ENCODE results near the gene TMC3.

TMC3 gene

DNA sequence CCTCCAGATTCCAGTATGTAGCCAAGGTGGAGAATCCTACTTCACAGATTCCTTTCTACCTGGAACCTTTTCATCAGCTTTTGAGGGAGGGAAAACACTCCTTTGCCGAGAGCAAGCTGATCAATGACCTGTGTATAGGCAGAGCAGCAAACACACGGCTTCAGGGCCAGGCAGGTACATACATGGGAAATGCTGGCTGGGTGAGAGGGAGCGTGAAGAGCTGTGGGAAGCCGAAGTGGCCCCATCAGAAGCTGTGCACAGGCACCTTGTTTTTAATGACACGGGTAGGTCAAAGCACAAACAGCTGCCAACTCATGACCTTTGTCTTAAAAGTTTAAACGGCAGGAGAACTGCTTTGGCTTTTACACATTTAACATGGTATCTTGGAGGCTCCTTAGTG, 75.4 kb downstream of the TMC3 start:
- Histone ChIP-seq H3K9ac (ENCODE audit: insufficient read length) (no peak overlapping the region), H3K4me3 (no peak overlapping the region), H3K27ac (no peak overlapping the region), H3K36me3 (ENCODE audit: insufficient read depth, low read length) (no peaks in the 10 kb centered on the region), H3K9me3 (ENCODE audit: low read depth, low read length) (no peaks in the 10 kb centered on the region)
- TF ChIP-seq FOXP2 (optimal IDR thresholded peaks at IDR 0.05; ENCODE audit: control extremely low read depth, extremely low read length, insufficient read depth) (no peak), POLR2AphosphoS5 (IDR thresholded peaks at IDR 0.05; ENCODE audit: borderline replicate concordance, low read depth, low read length) (no peak), EZH2 (IDR thresholded peaks at IDR 0.05) (no peak)
- DNase-seq (ENCODE audit: low read depth, low spot score) = no peak

DNA sequence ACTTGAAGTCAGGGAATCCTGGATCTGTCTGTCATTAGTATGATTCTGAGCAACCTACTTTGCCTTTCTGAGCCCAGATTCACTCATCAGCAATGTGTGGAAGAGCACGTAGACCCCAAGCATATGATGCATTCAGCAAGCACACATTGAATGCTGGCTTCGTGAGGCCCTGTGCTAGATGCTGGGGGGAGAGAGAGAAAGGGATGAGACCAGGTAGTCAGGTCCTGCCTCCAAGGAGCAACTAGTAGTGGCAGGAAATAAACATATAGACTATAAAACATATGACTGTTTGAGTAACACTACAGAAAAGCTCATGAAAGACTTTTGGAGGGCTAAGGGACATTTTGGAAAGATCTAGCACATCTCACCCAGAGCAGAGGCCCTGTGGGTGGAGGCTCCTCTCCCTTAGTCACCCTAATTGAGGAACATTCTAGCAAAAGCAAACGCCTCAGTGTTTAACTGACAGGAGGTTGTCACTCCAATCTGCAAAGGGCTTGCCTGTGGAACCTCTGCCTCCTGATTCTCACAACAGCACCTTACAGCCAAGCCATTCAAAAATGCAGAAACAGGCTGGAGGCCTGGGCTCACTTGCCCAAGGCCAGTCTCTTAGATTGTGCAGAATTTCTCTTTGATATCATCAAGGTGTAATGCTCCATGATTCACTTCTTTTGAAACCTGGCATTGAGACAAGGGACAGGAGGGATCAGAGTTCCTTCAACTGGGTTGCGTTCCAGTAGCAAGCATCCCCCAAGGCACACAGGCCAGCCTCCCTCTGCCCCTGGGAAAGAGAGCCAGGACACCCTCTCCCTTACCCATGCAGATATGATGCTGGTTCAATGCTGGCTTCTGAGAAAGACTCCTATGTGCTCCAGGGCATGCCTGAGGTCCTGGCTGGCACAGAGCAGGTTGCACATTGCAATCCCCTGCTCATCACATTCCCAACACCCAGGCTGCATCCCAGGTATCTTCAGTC, 76.1 kb downstream of the TMC3 start:
- H3K27ac ChIP-seq = no peak overlapping the region
- DNase-seq (ENCODE audit: low read depth, low spot score) = no peak
- H3K9me3 ChIP-seq (ENCODE audit: low read depth, low read length) = no peaks in the 10 kb centered on the region
- TF ChIP-seq POLR2AphosphoS5 (IDR thresholded peaks at IDR 0.05; ENCODE audit: borderline replicate concordance, low read depth, low read length) = no peak
- no peak for TF ChIP-seq EZH2 (IDR thresholded peaks at IDR 0.05)
- H3K4me3 ChIP-seq = no peak overlapping the region
- no peak overlapping the region for H3K9ac ChIP-seq (ENCODE audit: insufficient read length)
- no peaks in the 10 kb centered on the region for H3K36me3 ChIP-seq (ENCODE audit: insufficient read depth, low read length)

DNA sequence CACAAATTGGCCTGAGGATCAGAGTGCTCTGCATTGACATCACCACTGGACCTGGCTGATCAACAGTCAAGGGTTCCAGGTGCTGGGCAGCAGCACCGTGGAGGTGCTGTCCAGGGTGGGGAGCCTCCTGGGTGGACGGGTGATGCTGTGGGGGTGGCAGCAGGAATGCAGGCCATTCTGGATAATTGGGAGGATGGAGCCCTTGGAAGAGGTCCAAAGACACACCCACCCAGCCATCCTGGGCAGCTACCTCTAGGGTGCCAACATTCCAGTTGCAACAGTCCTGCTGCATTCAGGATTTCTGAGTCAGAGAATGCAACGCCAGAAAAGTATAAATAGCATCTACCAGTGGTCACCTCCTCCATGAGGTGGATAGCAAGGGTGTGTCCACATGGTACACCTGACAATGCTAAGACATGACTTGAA, 76.9 kb downstream of the TMC3 start:
- H3K27ac ChIP-seq = no peak overlapping the region
- H3K9me3 ChIP-seq (ENCODE audit: low read depth, low read length) = no peaks in the 10 kb centered on the region
- no peak for DNase-seq (ENCODE audit: low read depth, low spot score)
- H3K9ac ChIP-seq (ENCODE audit: insufficient read length) = no peak overlapping the region
- TF ChIP-seq FOXP2 (optimal IDR thresholded peaks at IDR 0.05; ENCODE audit: control extremely low read depth, extremely low read length, insufficient read depth) = no peak
- no peak for TF ChIP-seq POLR2AphosphoS5 (IDR thresholded peaks at IDR 0.05; ENCODE audit: borderline replicate concordance, low read depth, low read length)
- TF ChIP-seq EZH2 (IDR thresholded peaks at IDR 0.05) = no peak
- H3K4me3 ChIP-seq = no peak overlapping the region
- no peaks in the 10 kb centered on the region for H3K36me3 ChIP-seq (ENCODE audit: insufficient read depth, low read length)

DNA sequence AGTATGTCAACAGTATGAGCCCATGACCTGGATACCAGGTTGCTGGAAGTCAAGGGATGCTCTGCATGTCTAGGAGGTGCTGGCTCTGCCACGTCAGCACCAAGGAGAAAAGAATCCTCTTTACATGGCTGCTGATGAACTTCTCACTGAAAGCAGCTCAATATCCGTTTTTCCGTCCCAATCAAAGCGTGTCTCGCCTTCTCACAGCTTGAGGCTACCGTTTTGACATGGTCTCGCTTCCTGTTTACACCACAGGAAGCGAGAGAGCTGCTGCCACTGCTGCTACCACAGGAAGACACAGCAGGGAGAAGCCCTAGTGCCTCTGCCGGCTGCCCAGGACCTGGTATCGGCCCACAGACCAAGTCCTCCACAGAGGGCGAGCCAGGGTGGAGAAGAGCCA, 77.3 kb downstream of the TMC3 start:
- TF ChIP-seq EZH2 (IDR thresholded peaks at IDR 0.05) (no peak), POLR2AphosphoS5 (IDR thresholded peaks at IDR 0.05; ENCODE audit: borderline replicate concordance, low read depth, low read length) (no peak), FOXP2 (optimal IDR thresholded peaks at IDR 0.05; ENCODE audit: control extremely low read depth, extremely low read length, insufficient read depth) (no peak)
- Histone ChIP-seq H3K27ac (no peak overlapping the region), H3K36me3 (ENCODE audit: insufficient read depth, low read length) (no peaks in the 10 kb centered on the region), H3K9me3 (ENCODE audit: low read depth, low read length) (no peaks in the 10 kb centered on the region), H3K4me3 (no peak overlapping the region), H3K9ac (ENCODE audit: insufficient read length) (no peak overlapping the region)
- DNase-seq (ENCODE audit: low read depth, low spot score) = no peak

DNA sequence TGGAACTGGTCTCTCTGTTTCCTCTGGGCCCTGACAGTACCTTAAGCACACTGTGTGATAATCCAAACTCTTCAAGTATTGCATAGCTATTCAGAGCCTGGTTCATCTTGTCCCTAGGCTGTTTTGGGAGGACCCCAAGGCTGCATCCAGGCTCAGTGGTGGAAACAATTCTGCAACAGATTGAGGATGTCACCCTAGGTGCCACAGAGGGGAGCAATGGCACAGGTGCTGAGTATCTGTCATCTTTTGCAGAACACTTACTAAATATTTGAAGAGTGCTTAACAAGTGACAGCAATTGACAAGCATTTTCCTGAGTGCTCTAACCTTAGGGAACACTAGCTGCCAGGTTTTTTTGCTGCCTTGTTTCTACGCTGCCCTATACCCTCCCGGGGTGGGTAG, 77.8 kb downstream of the TMC3 start:
- Histone ChIP-seq H3K36me3 (ENCODE audit: insufficient read depth, low read length) (no peaks in the 10 kb centered on the region), H3K27ac (no peak overlapping the region), H3K4me3 (no peak overlapping the region), H3K9me3 (ENCODE audit: low read depth, low read length) (no peaks in the 10 kb centered on the region), H3K9ac (ENCODE audit: insufficient read length) (no peak overlapping the region)
- TF ChIP-seq POLR2AphosphoS5 (IDR thresholded peaks at IDR 0.05; ENCODE audit: borderline replicate concordance, low read depth, low read length) (no peak), EZH2 (IDR thresholded peaks at IDR 0.05) (no peak), FOXP2 (optimal IDR thresholded peaks at IDR 0.05; ENCODE audit: control extremely low read depth, extremely low read length, insufficient read depth) (no peak)
- DNase-seq (ENCODE audit: low read depth, low spot score) = no peak

DNA sequence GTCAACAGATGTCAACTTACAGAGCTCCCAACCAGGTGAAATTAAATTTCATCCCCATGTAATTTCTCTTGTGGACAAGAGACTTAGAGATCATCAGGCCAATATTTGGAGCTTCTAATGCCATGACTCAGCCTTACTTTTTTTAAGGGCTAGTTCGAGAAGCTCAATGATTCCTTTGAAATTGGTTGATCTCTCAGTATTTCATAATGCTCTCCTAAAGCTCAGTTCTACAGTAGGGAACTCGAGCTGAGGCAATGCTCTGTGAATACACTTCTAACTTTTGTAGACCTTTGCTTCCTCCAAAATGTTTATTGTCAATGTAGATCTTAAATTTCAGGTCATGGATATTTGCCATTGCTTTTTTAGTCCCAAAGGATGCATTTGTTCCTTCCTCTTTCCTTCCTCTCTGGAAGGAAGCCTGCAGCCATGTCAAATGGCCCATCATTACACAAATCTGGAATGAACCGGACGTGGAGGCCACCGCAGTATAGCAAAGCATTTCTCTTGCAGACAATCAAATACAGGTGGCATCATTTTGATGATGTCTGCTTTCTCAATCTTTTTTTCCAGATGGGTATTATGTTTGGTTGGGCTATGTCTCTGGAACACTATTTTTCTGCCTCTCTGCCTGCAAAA, 78.4 kb downstream of the TMC3 start:
- TF ChIP-seq EZH2 (IDR thresholded peaks at IDR 0.05) = no peak
- no peak for TF ChIP-seq POLR2AphosphoS5 (IDR thresholded peaks at IDR 0.05; ENCODE audit: borderline replicate concordance, low read depth, low read length)
- no peak for TF ChIP-seq FOXP2 (optimal IDR thresholded peaks at IDR 0.05; ENCODE audit: control extremely low read depth, extremely low read length, insufficient read depth)
- Histone ChIP-seq H3K9ac (ENCODE audit: insufficient read length) (no peak overlapping the region), H3K9me3 (ENCODE audit: low read depth, low read length) (no peaks in the 10 kb centered on the region), H3K27ac (no peak overlapping the region), H3K36me3 (ENCODE audit: insufficient read depth, low read length) (no peaks in the 10 kb centered on the region), H3K4me3 (no peak overlapping the region)
- no peak for DNase-seq (ENCODE audit: low read depth, low spot score)

DNA sequence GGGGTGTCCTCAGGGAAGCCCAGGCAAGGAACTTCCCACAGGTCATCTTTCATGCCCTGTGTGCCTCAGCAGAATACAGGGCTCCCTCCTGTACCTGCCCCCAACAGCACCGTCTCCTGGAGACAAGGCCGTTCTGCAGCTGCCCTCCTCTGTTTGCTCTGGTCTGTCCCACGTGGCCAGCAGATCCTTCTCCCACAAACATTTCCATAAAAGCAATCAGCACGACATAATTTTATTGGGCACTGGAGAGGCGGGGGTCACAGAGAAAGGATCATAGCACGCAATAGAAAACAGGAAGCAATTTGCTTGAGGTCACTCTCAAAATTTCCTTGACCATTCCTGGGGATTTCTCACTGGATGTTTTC, 79.5 kb downstream of the TMC3 start:
- no peak for DNase-seq (ENCODE audit: low read depth, low spot score)
- no peaks in the 10 kb centered on the region for H3K36me3 ChIP-seq (ENCODE audit: insufficient read depth, low read length)
- H3K27ac ChIP-seq = no peak overlapping the region
- no peak overlapping the region for H3K4me3 ChIP-seq
- TF ChIP-seq EZH2 (IDR thresholded peaks at IDR 0.05) (no peak), POLR2AphosphoS5 (IDR thresholded peaks at IDR 0.05; ENCODE audit: borderline replicate concordance, low read depth, low read length) (no peak), FOXP2 (optimal IDR thresholded peaks at IDR 0.05; ENCODE audit: control extremely low read depth, extremely low read length, insufficient read depth) (no peak)
- H3K9me3 ChIP-seq (ENCODE audit: low read depth, low read length) = no peaks in the 10 kb centered on the region
- H3K9ac ChIP-seq (ENCODE audit: insufficient read length) = no peak overlapping the region

DNA sequence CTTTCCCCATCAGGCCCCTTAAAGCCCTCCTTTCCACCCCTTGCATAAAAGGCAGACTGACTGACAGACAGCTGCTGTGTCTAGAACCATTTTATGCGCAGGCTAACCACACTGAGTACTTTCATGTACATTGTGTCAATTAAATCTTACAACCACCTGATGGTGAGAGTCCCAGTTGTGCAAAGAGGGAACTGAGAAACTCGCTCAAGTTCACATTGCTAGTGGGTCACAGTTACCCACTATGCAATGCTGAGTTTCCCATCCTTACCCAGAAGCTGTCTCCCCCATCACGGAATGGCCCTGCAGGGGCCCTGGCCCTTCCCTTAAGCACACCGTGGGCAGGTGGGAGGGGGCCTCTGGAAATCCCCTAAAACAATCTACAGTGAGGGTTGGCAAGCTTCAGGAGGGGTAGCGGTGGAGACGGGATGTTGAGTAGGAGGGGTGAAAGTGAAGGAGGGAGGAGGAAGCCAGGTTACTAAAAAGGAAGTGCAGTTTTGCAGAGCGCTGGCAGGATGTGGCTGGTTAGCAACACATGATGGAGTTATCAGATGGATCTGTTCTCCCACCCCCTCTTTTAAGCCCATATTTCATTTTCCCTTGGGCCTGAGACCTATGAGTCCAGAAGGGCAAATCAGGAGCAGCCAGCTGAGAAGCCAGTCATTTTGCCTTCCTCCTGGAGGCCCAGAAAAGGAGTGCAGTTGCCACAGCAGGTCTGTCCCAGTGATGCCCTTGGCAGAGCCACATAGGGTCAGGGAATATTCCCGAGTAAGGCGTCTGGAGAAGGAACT, 80.1 kb downstream of the TMC3 start:
- Histone ChIP-seq H3K36me3 (ENCODE audit: insufficient read depth, low read length) (no peaks in the 10 kb centered on the region), H3K9ac (ENCODE audit: insufficient read length) (no peak overlapping the region), H3K27ac (no peak overlapping the region), H3K4me3 (no peak overlapping the region), H3K9me3 (ENCODE audit: low read depth, low read length) (no peaks in the 10 kb centered on the region)
- TF ChIP-seq POLR2AphosphoS5 (IDR thresholded peaks at IDR 0.05; ENCODE audit: borderline replicate concordance, low read depth, low read length) = no peak
- DNase-seq (ENCODE audit: low read depth, low spot score) = no peak

All from SK-N-MC (cell line).